ENCODE results near the gene CAV1. TPM values are rescaled to one million over a fixed set of nuclear protein-coding genes. Genes with fewer than 3 reads are reported as not detected.

CAV1 gene
- total RNA-seq, 1 experiment from 2014 or later, result 20.2 TPM

- no peak overlapping the region for H3K18ac ChIP-seq (ENCODE audit: insufficient read length, low read depth, low read length)
- no peak for DNase-seq
- H2AK5ac ChIP-seq (ENCODE audit: insufficient read length, low read length), result no peak overlapping the region
- no CpG with 5 or more reads among the region's 3 CpGs for WGBS (ENCODE audit: extremely low coverage, insufficient read length, low lambda C conversion rate)
- H4K91ac ChIP-seq (ENCODE audit: insufficient read length, low read depth, low read length), result no peak overlapping the region
- no peaks in the 10 kb centered on the region for H3K27me3 ChIP-seq (ENCODE audit: insufficient read depth, low read length)
- H3K23me2 ChIP-seq (ENCODE audit: insufficient read length, low read depth, low read length, poor library complexity, severe bottlenecking), result peaks cover 20% of the 10 kb centered on the region
- no peak overlapping the region for H2BK12ac ChIP-seq (ENCODE audit: insufficient read length, low read depth, low read length)
- no peaks in the 10 kb centered on the region; the same call in 1 of the 2 replicates for H3K4me1 ChIP-seq (ENCODE audit: insufficient read depth, low read length)
- Mint-ChIP-seq H3K4me3 (no peak overlapping the region), H3K27me3 (ENCODE audit: low read depth) (peaks cover 17% of the 10 kb centered on the region), H3K4me1 (peaks cover 34 to 39% of the 10 kb centered on the region in 2 experiments), H3K36me3 (ENCODE audit: insufficient read depth in 1 of 3, low read depth in 3 of 3) (no peaks in the 10 kb centered on the region), H3K9me3 (no peaks in the 10 kb centered on the region), H3K27ac (no peak overlapping the region)
- H3K9me3 ChIP-seq (ENCODE audit: control insufficient read depth, low read depth, low read length), result no peaks in the 10 kb centered on the region
- H4K8ac ChIP-seq (replicated peaks; ENCODE audit: insufficient read length, low read depth, low read length), result no peak overlapping the region
- H3K9ac ChIP-seq (ENCODE audit: extremely low read depth, insufficient read length, low read length), result no peak overlapping the region
- TF ChIP-seq, protein P1, sequence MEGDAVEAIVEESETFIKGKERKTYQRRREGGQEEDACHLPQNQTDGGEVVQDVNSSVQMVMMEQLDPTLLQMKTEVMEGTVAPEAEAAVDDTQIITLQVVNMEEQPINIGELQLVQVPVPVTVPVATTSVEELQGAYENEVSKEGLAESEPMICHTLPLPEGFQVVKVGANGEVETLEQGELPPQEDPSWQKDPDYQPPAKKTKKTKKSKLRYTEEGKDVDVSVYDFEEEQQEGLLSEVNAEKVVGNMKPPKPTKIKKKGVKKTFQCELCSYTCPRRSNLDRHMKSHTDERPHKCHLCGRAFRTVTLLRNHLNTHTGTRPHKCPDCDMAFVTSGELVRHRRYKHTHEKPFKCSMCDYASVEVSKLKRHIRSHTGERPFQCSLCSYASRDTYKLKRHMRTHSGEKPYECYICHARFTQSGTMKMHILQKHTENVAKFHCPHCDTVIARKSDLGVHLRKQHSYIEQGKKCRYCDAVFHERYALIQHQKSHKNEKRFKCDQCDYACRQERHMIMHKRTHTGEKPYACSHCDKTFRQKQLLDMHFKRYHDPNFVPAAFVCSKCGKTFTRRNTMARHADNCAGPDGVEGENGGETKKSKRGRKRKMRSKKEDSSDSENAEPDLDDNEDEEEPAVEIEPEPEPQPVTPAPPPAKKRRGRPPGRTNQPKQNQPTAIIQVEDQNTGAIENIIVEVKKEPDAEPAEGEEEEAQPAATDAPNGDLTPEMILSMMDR (conservative IDR thresholded peaks at IDR 0.05), result no peak
- H3K27ac ChIP-seq (ENCODE audit: insufficient read length, low read depth, low read length), result no peak overlapping the region
- H3T11ph ChIP-seq (ENCODE audit: low read length), result no peak overlapping the region
- H3K4ac ChIP-seq (ENCODE audit: low read depth, low read length), result no peak overlapping the region
- H2BK120ac ChIP-seq (ENCODE audit: low read depth, low read length, poor library complexity, severe bottlenecking), result no peak overlapping the region
- no peaks in the 10 kb centered on the region for H3K79me1 ChIP-seq (ENCODE audit: insufficient read depth, low read depth, low read length, poor library complexity, severe bottlenecking)
- no peak overlapping the region for H2BK15ac ChIP-seq (ENCODE audit: low read depth, low read length)
- H2BK5ac ChIP-seq (ENCODE audit: insufficient read length, low read length), result no peak overlapping the region
- H3K23ac ChIP-seq (ENCODE audit: insufficient read length, low read depth, low read length), result no peak overlapping the region
- H4K5ac ChIP-seq (ENCODE audit: insufficient read length, low read depth, low read length), result no peak overlapping the region
- H3K56ac ChIP-seq (ENCODE audit: insufficient read length, low read depth, low read length), result no peak overlapping the region
- no peak overlapping the region for H2BK20ac ChIP-seq (ENCODE audit: low read depth, low read length, poor library complexity, severe bottlenecking)
- no peaks in the 10 kb centered on the region for H3K79me2 ChIP-seq (ENCODE audit: insufficient read depth, low read length)
- H3K4me2 ChIP-seq (ENCODE audit: insufficient read depth, insufficient read length, low read length), result no peak overlapping the region
- H3K14ac ChIP-seq (ENCODE audit: insufficient read depth, low read length), result no peak overlapping the region
- H2AFZ ChIP-seq (ENCODE audit: low read length), result no peak overlapping the region
- no peaks in the 10 kb centered on the region for H4K20me1 ChIP-seq (ENCODE audit: control insufficient read depth, insufficient read depth, insufficient read length)
These were observed 3.4 kb downstream of the CAV1 start for GRCh38 chr7:116528008-116528789.

Measured in H9 (cell line).